Pulmonary artery endothelial cell (primary cell): ENCODE measurements around the gene RGPD8. TPM values are rescaled to one million over a fixed set of nuclear protein-coding genes. Genes with fewer than 3 reads are reported as not detected.
"Not testable (repeated sequence)": the region's sequence is repeated elsewhere in the genome, so short reads cannot be mapped to it uniquely, and the experiment has no call there.

ENCODE experiments used
- DNase-seq: peaks from one replicate; pipeline ENCODE4 v3.0.0-alpha.2; 2011; ENCODE audit warnings: low read depth, low spot score
- total RNA-seq: library from RNA; depleted of rRNA; stranded (reverse); fragments of >200 nt; gene quantifications from 2 replicates; pipeline ENCODE4 v1.2.3, GENCODE V29; 2014

Gene RGPD8
- 7.5 and 12.6 TPM in 2 replicates for total RNA-seq

DNA sequence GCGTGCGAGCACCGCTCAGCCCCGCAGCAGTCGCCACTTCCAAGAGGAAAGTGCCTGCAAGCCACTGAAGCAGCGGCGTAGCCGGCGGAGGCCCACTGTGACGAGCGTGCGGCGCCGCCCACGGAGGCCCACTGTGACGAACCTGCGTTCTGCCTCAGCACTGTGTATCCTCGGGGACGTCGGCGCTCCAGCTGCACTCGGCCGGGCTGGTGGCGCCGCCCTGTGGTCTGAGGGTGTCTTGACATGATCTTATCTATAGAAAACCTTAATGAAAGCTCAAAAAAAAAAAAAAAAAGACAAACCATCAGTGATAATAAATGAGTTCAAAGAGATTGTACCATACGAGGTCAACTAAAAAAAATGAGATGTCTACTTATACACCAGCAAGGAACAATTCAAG lies at the start of gene RGPD8:
RGPD8 (minus strand) TSS at position 166 of the 400 bp plus-strand sequence. CDS start 192 bp downstream, outside the sequence.
- DNase-seq = peak; percentile 35

DNA sequence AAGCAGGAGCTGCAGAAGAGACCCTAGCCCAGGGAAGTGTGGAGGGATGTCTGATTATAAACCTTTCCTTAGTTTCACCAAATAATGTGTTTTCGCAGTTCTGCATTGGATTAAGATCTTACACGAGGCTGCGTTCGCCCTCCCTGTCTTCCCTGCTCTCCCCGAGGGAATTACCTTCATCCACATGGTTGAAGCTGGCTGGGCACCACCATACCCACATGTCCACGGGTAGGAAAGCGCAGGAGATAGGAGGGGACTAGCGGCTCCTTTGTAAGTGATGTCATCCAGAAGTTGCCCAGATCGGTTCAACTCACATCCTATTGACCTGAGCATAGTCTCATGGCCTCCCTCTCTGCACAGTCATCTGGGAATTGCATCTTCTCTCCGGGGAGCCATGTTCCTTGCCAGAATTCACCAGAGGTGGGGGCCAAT lies 49.6 kb upstream of the RGPD8 start:
- DNase-seq = no peak

DNA sequence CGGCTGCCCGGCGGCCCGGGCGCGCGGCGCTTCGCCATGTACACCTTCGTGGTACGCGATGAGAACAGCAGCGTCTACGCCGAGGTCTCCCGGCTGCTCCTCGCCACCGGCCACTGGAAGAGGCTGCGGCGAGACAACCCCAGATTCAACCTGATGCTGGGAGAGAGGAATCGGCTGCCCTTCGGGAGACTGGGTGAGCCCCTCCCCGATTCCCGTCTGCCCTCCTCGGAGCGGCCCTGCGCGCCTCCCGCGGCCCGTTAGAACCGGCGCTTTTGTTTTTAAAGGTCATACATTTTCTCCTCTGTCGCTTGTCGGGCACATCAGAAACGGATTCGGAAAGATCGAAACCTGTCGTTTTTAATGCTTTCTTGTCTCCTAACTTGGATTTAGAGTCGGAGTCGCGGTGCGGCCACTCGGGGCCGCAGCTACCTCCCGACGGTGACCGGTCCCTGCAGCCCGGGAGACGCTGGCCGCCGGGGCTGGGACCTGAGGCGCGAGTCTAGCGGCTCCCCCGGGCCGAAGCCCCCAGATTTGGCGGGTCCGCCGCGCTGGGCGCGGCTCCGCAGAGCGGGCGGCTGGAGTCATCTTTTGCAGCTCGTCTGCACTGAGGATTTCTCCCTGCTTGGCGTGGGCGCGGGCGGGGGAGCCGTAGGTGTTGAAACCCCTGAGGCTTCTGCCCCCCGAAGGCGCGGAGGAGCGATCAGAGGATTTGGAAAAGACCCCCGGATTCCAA lies 49.0 kb upstream of the RGPD8 start:
- DNase-seq = no peak

DNA sequence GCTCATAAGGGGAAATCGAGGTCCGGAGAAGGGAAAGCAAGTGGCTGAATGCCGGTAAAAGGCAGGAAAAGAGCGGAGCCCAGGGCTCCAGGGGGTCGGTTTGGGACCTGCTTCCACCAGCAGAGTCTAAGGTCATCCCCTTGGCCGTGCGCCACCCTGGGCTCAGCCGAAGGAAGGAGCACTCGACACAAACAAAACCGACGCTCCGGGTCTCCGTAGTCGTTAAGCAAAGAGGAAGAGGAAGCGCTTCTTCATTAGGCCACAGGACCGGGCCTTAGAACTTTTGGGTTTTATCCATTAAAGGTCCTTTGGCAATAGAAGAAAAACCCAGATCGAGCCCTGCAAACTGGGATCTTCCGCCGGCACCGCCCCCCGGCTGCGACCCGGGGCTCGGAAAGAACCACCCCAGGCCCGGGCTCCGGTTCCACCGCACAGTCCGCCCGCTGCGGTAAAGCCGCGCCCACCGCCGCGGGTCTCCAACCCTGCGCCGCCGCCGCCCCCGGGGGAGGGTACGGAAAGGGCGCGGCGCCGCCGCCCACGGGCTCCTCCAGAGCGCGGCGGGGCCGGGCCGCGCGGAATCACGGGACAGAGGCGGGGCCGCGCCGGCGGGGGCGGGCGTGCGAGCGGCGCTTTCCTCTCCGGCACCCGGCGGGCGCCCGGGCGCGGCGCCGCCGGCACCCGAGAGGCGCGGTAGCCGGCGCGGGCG lies 48.2 kb upstream of the RGPD8 start, which contains the start of gene TTL:
TTL (plus strand) TSS at position 629 of the 706 bp plus-strand sequence. CDS start 189 bp downstream, outside the sequence.
- DNase-seq = no peak

DNA sequence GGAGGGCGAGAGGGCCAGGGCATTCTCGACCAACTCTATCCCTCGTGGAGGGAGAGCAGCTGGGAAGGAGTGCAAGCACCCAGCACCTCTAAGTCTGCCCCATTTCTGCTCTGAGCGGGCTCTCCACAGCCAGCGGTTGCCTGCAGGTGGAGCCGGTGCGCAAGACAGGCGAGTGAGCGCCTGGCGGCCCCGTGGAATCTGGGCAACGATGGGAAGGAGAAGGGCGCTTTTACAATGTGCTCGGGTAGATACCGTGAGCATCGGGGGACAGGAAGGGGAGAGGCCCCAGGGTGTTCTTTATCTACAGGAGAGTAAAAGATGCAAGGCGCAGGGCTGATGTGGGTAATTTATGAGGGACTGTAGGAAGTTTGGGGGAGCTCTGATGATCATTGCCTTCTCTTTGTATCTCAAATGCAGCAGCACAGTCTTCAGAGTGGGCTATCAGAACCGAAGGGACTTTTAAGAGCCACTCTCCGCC lies 47.6 kb upstream of the RGPD8 start:
- peak; percentile 57 for DNase-seq

DNA sequence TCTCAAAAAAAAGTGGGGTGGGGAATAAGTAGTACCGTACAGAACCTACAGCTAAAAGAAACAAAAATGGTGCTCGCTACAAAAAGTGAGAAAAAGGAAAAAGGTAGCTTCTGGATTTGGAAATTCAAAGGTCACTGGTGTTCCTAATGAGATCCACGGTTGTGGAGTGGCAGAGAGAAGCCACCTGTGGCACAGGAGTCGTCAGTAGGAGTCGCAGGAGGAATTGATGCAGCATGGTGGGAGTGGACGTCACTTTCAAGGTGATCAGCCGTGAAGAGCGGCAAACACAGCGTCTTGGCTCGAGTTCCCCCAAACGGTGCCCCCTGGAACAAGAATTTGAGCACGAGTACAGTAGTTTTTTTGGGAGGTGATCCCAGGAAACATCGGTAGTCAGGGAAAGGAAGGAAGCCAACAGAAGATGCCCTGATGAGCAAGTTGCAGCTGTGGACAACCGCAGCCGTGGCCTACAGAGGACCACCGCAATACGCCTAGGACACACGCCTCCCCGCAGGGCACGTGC lies 47.1 kb upstream of the RGPD8 start:
- no peak for DNase-seq

DNA sequence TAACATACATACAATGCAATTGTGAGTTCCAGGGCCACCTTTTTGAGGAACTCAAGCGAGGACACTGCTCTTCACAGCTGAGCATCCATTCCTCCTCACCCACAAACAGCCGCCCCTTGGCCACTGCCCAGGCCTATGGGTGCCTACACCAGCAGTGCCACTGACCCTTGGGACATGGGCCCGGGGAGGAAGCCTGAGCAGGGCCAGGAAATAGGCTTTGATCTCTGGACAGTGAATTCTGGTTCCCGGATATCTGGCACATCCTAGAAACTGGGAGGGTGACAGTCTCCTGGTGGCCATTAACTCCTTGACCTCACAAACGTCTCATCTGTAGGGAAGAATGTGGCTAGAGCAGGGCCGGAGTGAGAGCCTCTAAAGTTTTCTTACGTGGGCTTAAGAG lies 43.0 kb upstream of the RGPD8 start:
- DNase-seq = no peak

DNA sequence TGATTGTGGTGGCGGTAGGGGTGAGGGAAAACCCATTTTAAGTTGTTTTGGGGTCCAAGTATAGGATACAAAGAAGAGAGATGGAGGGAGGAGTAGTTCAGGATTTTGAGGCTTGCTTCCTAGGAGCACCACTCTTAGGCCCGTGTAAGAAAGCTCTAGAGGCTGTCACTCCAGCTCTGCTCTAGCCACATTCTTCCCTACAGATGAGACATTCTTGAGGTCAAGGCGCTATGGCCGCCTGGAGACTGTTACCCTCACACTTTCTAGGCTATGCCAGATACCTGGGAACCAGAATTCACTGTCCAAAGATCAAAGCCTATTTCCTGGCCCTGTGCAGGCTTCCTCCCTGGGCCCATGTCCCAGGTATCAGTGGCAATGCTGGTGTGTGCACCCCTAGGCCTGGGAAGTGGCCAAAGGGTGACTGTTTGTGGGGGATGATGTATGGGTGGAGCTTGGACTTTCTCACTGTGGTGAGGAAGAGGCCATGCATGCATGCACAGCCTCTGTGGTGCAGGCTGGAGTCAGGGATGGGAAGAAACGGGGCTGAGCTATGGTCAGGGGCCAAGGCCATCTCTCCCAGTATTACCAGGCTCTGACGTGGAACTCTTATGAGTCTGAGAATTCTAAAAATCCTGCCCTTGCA lies 41.5 kb upstream of the RGPD8 start:
- DNase-seq = no peak

DNA sequence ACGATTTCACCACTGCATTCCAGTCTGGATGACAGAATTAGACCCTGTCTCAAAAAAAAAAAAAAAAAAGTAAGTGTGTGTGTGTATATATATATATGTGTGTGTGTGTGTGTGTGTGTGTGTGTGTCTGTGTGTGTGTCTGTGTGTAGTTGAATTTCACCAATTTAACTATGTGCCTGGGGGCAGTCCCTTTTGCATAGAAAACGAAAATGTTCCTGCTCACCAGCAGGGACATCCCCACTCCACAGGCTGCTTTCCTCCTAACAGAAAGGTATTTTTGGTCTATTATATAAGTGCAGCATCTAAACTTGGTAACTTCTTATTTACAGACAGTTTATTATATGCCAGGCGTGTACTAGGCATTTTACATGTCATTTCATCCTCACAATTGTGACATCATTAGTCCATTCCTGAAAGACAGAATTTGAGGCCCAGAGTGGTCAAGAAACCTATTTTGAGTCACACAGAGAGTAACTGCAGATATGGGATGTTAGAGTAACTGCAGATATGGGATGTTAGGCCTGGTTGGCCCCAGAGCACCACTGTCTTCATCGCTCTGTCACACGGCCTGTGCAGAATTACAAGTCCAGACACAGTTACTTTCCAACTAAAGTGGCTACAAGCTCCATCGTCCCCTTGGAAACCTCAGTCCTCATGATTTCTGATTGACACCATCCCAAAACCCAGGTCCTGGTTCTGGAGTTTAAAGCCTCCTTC lies 39.3 kb upstream of the RGPD8 start:
- no peak for DNase-seq

DNA sequence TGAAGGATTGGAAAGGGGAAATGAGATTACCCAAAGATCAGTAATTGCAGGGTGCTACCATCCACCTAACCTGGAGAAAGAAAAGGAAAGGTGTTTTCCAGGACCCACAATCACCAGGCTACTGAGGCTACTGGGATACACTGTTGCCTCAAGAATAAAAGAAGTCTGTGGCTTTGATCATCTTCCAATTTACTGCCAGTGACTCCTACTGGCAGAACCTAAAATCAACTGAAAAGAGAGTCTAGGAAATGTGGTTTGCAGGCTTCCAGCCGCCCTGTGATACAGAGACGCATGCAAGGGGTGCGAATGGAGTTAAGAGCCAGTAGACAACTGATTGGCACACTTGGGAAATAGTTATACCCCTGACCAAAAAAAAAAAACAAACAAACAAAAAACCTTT lies 31.9 kb upstream of the RGPD8 start:
- DNase-seq = no peak

DNA sequence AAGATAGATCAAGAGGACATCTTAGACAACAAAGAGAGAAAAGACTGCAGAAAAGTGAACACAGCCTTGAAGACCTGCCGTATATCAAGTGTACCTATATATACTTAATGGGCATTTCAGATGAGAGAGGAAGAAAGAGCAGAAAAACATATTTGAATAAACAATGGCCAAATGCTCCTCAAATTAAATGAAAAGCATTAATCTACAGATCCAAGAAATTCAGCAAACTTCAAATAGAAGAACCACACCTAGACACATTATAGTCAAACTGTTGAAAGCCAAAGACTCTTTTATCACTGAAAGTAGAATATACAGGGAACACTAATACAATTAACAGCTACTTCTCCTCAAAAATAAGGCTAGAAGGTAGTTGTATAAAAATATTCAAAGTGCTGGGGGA lies 29.8 kb upstream of the RGPD8 start:
- DNase-seq = no peak

DNA sequence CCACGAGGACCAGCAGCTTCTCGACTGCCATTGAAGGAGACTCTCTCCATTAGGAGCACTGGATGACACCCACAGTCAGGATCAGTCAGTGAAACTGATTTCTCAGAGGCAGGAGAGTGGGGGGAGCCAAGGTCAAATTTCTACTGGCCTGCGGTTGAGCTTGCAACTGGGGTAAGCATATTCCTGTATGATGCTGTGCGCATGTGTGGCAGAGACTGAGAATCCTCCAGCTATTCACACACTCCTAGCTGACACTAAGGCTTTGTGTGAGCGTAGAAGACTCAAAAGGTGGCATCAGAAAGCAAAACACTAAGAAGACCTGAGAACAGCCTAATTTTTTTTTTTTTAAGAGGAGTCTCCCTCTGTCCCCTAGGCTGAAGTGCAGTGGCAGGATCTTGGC lies 28.7 kb upstream of the RGPD8 start:
- no peak for DNase-seq

DNA sequence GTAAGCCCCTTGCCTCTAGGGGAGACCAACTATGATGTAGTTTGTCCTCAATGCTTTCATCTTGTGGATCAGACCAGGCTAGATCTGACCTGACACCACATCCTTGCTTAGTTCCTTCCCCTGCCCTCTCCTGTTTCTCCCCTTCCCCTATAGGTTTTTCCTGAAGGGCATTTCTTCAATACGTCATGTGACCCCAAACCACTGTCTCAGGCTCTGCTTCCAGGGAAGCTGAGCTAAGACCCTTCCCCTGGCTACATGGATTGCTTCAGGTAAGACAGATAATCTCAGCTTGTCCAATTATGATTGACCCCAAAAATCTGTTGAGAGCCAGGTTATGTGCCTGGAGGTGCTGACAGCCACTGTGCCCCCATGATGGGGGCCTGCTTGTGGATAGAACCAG lies 25.9 kb upstream of the RGPD8 start:
- no peak for DNase-seq

DNA sequence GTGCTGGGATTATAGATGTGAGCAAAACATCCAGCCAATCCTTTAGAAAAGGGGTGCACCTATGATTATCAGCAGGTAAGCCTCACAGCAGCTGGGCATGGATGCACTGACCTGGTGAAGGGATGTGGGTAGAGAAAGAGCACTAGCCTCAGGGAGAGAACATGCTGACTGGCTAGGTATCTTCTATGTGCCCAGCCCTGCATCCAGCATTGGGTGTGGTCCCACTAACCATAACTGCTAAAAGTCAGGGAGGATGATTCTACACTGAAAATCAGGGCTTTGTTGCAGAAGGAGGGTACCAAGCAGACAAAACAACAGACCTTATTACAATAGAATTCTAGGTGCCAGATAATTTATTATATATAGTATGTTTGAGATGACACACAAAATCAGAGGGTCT lies 21.1 kb upstream of the RGPD8 start:
- no peak for DNase-seq

DNA sequence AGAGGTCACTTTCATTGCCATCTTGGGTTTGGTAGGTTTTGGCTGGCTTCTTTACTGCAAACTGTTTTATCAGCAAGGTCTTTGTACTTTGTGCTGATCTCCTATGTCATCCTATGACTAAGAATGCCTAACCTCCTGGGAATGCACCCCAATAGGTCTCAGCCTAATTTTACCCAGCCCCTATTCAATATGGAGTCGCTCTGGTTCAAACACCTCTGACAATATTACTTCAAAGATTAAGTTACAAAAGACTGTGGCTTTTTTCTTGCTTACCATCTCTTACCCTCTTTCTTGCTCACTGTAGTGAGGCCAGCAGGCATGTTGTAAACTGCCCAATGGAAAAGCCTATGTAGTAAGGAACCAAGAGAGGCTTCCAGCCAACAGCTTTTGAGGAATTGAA lies 17.9 kb upstream of the RGPD8 start:
- no peak for DNase-seq

DNA sequence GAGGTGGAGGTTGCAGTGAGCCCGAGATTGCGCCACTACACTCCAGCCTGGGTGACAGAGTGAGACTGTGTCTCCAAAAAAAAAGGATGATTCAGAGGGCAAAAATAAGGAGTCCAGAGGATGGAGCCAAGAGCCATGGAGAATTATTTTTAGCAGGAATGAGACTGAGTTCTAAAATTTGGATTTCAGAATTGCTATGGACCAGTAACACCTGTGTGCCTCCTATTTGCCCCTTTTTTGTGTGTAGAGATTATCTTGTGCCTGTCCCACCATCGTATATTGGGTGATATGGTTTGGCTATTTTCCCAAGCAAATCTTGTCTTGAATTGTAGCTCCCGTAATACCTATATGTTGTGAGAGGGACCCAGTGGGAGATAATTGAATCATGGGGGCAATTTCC lies 16.4 kb upstream of the RGPD8 start:
- no peak for DNase-seq

DNA sequence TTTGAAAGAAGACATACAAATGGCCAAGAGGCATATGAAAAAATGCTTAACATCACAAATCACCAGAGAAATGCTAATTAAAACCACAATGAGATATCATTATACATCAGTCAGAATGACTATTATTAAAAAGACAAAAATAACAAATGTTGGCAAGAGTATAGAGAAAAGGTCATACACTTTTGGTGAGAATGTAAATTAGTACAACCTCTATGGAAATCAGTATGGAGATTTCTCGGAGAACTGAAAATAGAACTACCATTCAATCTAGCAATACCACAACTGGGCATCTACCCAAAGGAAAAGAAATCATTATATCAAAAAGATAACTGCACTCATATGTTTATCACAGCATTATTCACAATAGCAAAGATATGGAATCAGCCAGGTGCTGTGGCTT lies 10.8 kb upstream of the RGPD8 start:
- DNase-seq = not testable (repeated sequence)

DNA sequence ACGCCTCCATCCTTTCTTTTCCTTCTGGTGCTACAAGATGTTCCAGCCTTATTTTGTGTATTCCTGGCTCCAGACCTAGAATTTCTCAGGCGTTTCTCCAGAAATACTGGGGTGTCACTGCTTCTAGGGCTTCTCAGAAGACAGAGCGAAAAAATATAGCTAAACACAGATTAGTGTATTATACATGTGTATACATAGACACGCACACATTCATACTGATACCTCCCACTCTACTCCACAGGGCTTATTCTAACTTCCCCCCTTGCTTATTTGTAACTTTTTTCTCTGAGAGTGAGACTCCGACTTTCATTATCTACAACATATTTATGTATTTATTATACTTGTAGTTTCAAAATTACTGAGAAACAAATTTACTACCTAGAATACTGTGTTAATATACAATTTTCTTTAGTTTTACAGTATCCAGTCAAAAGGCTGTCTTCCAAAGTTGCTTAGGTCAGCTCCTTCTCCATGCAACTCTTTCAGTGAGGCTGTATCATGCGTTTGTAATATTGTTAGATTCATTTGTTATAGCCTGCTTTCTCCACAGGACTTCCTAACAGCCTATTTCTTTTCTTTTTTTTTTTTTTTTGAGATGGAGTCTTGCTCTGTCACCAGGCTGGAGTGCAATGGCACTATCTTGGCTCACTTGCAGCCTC lies 5.3 kb upstream of the RGPD8 start:
- DNase-seq = not testable (repeated sequence)

DNA sequence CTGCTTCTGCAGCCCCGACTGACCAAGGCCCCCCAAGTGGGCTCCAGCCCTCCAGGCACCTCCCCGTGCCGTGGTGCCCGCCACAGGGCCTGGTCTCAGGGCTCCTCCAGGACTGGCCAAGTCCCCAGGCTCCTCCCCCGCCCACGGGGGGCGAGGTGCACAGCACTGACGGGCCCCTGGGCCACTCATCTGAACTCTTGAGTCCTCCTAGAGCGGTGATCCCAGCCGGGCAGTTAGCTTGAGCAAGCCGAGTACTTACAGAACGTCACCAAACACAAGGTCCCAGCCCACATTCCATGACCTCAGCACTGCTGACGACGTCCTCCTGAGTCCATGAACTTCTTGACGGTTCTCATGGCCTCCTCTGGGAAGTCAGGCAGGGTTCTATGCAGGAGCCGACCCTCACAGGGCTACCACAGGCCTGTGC lies 4.0 kb upstream of the RGPD8 start:
- not testable (repeated sequence) for DNase-seq

DNA sequence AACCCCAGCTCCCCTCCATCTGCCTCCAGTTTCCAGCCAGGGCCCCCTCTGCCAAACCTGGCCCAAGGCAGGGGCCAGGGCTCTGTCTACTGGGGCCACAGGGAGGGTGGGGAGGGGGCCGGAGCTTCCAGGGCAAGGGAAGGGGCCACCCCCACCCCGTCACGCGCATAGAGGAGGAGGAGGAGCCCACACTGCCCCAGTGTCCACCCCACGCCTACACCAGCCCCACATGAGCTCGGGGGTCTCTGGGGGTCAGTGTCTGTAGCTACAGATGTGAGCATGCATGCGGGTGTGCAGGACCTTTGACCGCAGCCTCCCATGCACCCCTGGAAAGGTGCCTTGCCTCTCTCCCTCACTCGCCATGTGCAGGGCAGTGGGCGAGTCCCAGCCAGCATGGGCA lies 3.5 kb upstream of the RGPD8 start:
- not testable (repeated sequence) for DNase-seq
